Mesendoderm (in vitro differentiated cells): ENCODE data around the gene POPDC2.
A peak's percentile ranks its signal among the peaks of the same experiment; 100 is the strongest.

ENCODE experiments used
- DNase-seq: peaks from one replicate; pipeline ENCODE4 v3.0.0; 2013
- H2AK5ac ChIP-seq: 2 replicates; pipeline ENCODE4 v1.6.1; 2013; ENCODE audit warnings: low read length, inconsistent platforms
- H2BK120ac ChIP-seq: 2 replicates; pipeline ENCODE4 v1.6.1; 2013; ENCODE audit warnings: low read depth, mild to moderate bottlenecking, low read length, moderate library complexity, mixed read lengths
- H2BK15ac ChIP-seq: replicated peaks from 2 replicates; pipeline ENCODE4 v1.6.1; 2013; ENCODE audit warnings: low read depth, mild to moderate bottlenecking, moderate library complexity
- H2BK5ac ChIP-seq: 2 replicates; pipeline ENCODE4 v1.6.1; 2013; ENCODE audit warnings: low read length, inconsistent platforms
- H3K18ac ChIP-seq: 2 replicates; pipeline ENCODE4 v1.6.1; 2013; ENCODE audit warnings: mild to moderate bottlenecking, low read length, mixed read lengths
- H3K23ac ChIP-seq: one replicate; pipeline ENCODE4 v1.6.1; 2013; ENCODE audit warnings: low read length
- H3K27ac ChIP-seq: 2 replicates; pipeline ENCODE4 v1.5.1; 2013; ENCODE audit warnings: low read depth, mild to moderate bottlenecking, inconsistent platforms, low read length, moderate library complexity
- H3K27me3 ChIP-seq: 2 replicates; pipeline ENCODE4 v1.6.1; 2013; ENCODE audit warnings: low read length, control low read depth, mild to moderate bottlenecking, inconsistent platforms; ENCODE audit not compliant: insufficient read depth, poor library complexity
- H3K36me3 ChIP-seq: 2 replicates; pipeline ENCODE4 v1.6.1; 2013; ENCODE audit warnings: low read length, inconsistent platforms; ENCODE audit not compliant: control insufficient read depth, insufficient read depth
- H3K4ac ChIP-seq: one replicate; pipeline ENCODE4 v1.6.1; 2013; ENCODE audit warnings: low read depth, mild to moderate bottlenecking, low read length, moderate library complexity
- H3K4me1 ChIP-seq: 2 replicates; pipeline ENCODE4 v1.6.1; 2013; ENCODE audit warnings: low read depth, low read length, inconsistent platforms; ENCODE audit not compliant: control insufficient read depth
- H3K4me2 ChIP-seq: 2 replicates; pipeline ENCODE4 v1.6.1; 2013; ENCODE audit warnings: low read length
- H3K4me3 ChIP-seq: 2 replicates; pipeline ENCODE4 v1.5.1; 2013; ENCODE audit warnings: mild to moderate bottlenecking, low read length
- H3K56ac ChIP-seq: one replicate; pipeline ENCODE4 v1.6.1; 2013; ENCODE audit warnings: low read length
- H3K79me1 ChIP-seq: 2 replicates; pipeline ENCODE4 v1.6.1; 2013; ENCODE audit warnings: low read length, inconsistent platforms
- H3K79me2 ChIP-seq: 2 replicates; pipeline ENCODE4 v1.6.1; 2013; ENCODE audit warnings: mild to moderate bottlenecking, low read length; ENCODE audit not compliant: control insufficient read depth, insufficient read depth
- H3K9ac ChIP-seq: 2 replicates; pipeline ENCODE4 v1.6.1; 2013; ENCODE audit warnings: low read length, inconsistent platforms
- H4K5ac ChIP-seq: one replicate; pipeline ENCODE4 v1.6.1; 2013; ENCODE audit warnings: low read length
- H4K8ac ChIP-seq: one replicate; pipeline ENCODE4 v1.6.1; 2013; ENCODE audit warnings: low read depth, mild to moderate bottlenecking, control low read depth, low read length, moderate library complexity
- WGBS: extraction: QIAGEN DNeasy Blood & Tissue Kit; methylation state at CpG from one replicate; pipeline ENCODE4 v1.1.7; 2013; ENCODE audit warnings: low lambda C conversion rate, missing lambda C conversion rate; ENCODE audit not compliant: insufficient coverage; ENCODE audit errors: extremely low coverage; 5-methylcytosine and 5-hydroxymethylcytosine counted together

POPDC2 gene

GRCh38 chr3:119664850-119665379 lies 4.5 kb upstream of the POPDC2 start:
- Histone ChIP-seq H3K27ac (no peak overlapping the region), H3K79me2 (no peaks in the 10 kb centered on the region), H3K23ac (no peak overlapping the region), H3K56ac (no peak overlapping the region), H3K9ac (no peak overlapping the region), H4K5ac (no peak overlapping the region), H3K18ac (no peak overlapping the region), H2BK5ac (no peak overlapping the region), H3K4ac (no peak overlapping the region), H3K79me1 (no peaks in the 10 kb centered on the region), H2AK5ac (no peak overlapping the region), H2BK120ac (no peak overlapping the region), H3K4me1 (no peaks in the 10 kb centered on the region), H2BK15ac (no peak overlapping the region), H3K4me3 (no peak overlapping the region), H3K4me2 (no peak overlapping the region), H4K8ac (no peak overlapping the region), H3K36me3 (no peaks in the 10 kb centered on the region), H3K27me3 (no peaks in the 10 kb centered on the region)
- WGBS: no CpG with 5 or more reads among the region's 4 CpGs
- peak; percentile 70 for DNase-seq

GRCh38 chr3:119664370-119664769 lies 4.0 kb upstream of the POPDC2 start:
- H3K4me1 ChIP-seq: no peaks in the 10 kb centered on the region
- H4K8ac ChIP-seq: no peak overlapping the region
- H3K4me2 ChIP-seq: no peak overlapping the region
- no peak overlapping the region for H2AK5ac ChIP-seq
- no peak overlapping the region for H2BK15ac ChIP-seq
- no peak overlapping the region for H3K23ac ChIP-seq
- no peak overlapping the region for H3K27ac ChIP-seq
- no peaks in the 10 kb centered on the region for H3K79me1 ChIP-seq
- no CpG with 5 or more reads among the region's 4 CpGs for WGBS
- no peaks in the 10 kb centered on the region for H3K36me3 ChIP-seq
- no peak overlapping the region for H3K9ac ChIP-seq
- no peak overlapping the region for H3K56ac ChIP-seq
- H2BK5ac ChIP-seq: no peak overlapping the region
- H3K4ac ChIP-seq: no peak overlapping the region
- no peak overlapping the region for H3K18ac ChIP-seq
- H3K79me2 ChIP-seq: no peaks in the 10 kb centered on the region
- no peak overlapping the region for H3K4me3 ChIP-seq
- DNase-seq: no peak
- H2BK120ac ChIP-seq: no peak overlapping the region
- H3K27me3 ChIP-seq: no peaks in the 10 kb centered on the region
- H4K5ac ChIP-seq: no peak overlapping the region

GRCh38 chr3:119663885-119664284 lies 3.5 kb upstream of the POPDC2 start:
- Histone ChIP-seq H3K18ac (no peak overlapping the region), H3K23ac (no peak overlapping the region), H3K56ac (no peak overlapping the region), H3K4me2 (no peak overlapping the region), H3K4me3 (no peak overlapping the region), H2BK5ac (no peak overlapping the region), H2AK5ac (no peak overlapping the region), H3K9ac (no peak overlapping the region), H3K27me3 (no peaks in the 10 kb centered on the region), H3K36me3 (no peaks in the 10 kb centered on the region), H3K79me2 (no peaks in the 10 kb centered on the region), H2BK120ac (no peak overlapping the region), H3K27ac (no peak overlapping the region), H3K79me1 (no peaks in the 10 kb centered on the region), H4K5ac (no peak overlapping the region), H3K4ac (no peak overlapping the region), H3K4me1 (no peaks in the 10 kb centered on the region), H4K8ac (no peak overlapping the region), H2BK15ac (no peak overlapping the region)
- no CpG with 5 or more reads among the region's 2 CpGs for WGBS
- DNase-seq: no peak

- H2BK15ac ChIP-seq: no peak overlapping the region
- no peak overlapping the region for H2AK5ac ChIP-seq
- no peaks in the 10 kb centered on the region for H3K4me1 ChIP-seq
- no peak overlapping the region for H2BK5ac ChIP-seq
- H3K9ac ChIP-seq: no peak overlapping the region
- no peaks in the 10 kb centered on the region for H3K27me3 ChIP-seq
- no peak overlapping the region for H4K8ac ChIP-seq
- H2BK120ac ChIP-seq: no peak overlapping the region
- no CpG with 5 or more reads among the region's 1 CpG for WGBS
- H3K36me3 ChIP-seq: no peaks in the 10 kb centered on the region
- H3K23ac ChIP-seq: no peak overlapping the region
- H4K5ac ChIP-seq: no peak overlapping the region
- H3K4me3 ChIP-seq: no peak overlapping the region
- H3K18ac ChIP-seq: no peak overlapping the region
- H3K56ac ChIP-seq: no peak overlapping the region
- no peak overlapping the region for H3K4me2 ChIP-seq
- H3K79me1 ChIP-seq: no peaks in the 10 kb centered on the region
- no peak overlapping the region for H3K4ac ChIP-seq
- H3K27ac ChIP-seq: no peak overlapping the region
- no peaks in the 10 kb centered on the region for H3K79me2 ChIP-seq
- DNase-seq: no peak
Measured at GRCh38 chr3:119662604-119663373, 2.4 kb upstream of the POPDC2 start.

- Histone ChIP-seq H3K79me1 (no peaks in the 10 kb centered on the region), H3K36me3 (no peaks in the 10 kb centered on the region), H3K23ac (no peak overlapping the region), H3K79me2 (no peaks in the 10 kb centered on the region), H3K27me3 (no peaks in the 10 kb centered on the region), H3K4me3 (no peak overlapping the region), H3K4ac (no peak overlapping the region), H2BK15ac (no peak overlapping the region), H3K4me2 (no peak overlapping the region), H3K18ac (no peak overlapping the region), H2BK120ac (no peak overlapping the region), H3K9ac (no peak overlapping the region), H4K8ac (no peak overlapping the region), H3K56ac (no peak overlapping the region), H3K4me1 (no peaks in the 10 kb centered on the region), H4K5ac (no peak overlapping the region), H2AK5ac (no peak overlapping the region), H2BK5ac (no peak overlapping the region), H3K27ac (no peak overlapping the region)
- WGBS: no CpG with 5 or more reads among the region's 9 CpGs
- no peak for DNase-seq
Measured at GRCh38 chr3:119659606-119660291, 640 bp downstream of the POPDC2 start.
